BE2C (cell line): ENCODE results near the gene MKNK2.

Source experiments
- DNase-seq: peaks from one replicate; pipeline ENCODE4 v3.0.0-alpha.2; 2020
- H3K27me3 ChIP-seq: fragments of 250-450 bp; sonication (Bioruptor Pico); 2 replicates; pipeline ENCODE4 v1.5.1; 2020; ENCODE audit warnings: mild to moderate bottlenecking
- H3K36me3 ChIP-seq: fragments of 250-450 bp; sonication (Bioruptor Pico); 2 replicates; pipeline ENCODE4 v1.5.1; 2020; ENCODE audit warnings: mild to moderate bottlenecking
- H3K4me1 ChIP-seq: fragments of 250-450 bp; sonication (Bioruptor Pico); 2 replicates; pipeline ENCODE4 v1.5.1; 2020
- H3K4me3 ChIP-seq: 2 replicates; pipeline ENCODE4 v1.5.1; 2011; ENCODE audit warnings: low read depth, low read length
- H3K9me3 ChIP-seq: fragments of 250-450 bp; sonication (Bioruptor Pico); 2 replicates; pipeline ENCODE4 v1.5.1; 2020
- TF ChIP-seq, protein P1 (sequence below): IDR thresholded peaks from 2 replicates; pipeline ENCODE4 v1.5.1; 2012; ENCODE audit warnings: mild to moderate bottlenecking, low read depth, low read length

Gene MKNK2

DNA sequence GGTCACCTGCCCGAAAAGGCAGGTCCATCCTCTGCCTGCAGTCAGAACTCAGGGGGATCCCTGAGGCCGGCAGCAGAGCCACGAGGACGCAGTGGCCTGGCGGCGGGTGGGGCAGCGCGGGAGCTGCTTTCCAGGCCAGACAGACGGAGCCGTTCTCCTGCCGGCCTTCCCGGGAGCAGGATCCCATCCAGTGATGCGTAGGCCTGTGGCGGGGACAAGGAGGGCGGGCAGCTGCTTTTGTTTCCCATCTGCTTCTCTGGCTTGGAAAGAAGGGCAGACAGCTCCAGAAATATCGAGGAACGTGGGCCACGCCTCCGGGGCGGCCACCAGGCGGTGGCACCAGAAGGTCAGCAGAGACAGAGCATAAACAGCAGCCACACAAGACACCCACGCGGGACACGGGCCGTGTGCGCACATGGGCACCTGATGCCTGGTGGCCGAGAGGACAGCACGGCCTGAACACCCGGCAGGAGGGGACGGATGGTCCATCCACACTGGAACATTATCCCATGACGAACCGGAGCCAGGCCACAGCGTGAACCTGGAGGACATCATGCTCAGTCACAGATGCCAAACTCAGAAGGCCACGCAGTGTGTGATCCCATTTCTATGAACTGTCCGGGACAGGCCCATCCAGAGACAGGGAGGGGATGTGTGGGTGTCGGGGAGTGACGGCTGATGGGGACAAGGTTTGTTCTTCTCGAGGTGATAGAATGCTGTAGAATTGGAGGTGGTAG, 13.9 kb upstream of the MKNK2 start:
- Histone ChIP-seq H3K27me3 (no peaks in the 10 kb centered on the region), H3K9me3 (no peaks in the 10 kb centered on the region), H3K4me3 (no peak overlapping the region), H3K4me1 (peaks cover 15% of the 10 kb centered on the region), H3K36me3 (no peaks in the 10 kb centered on the region)
- peak; percentile 70 for DNase-seq
- TF ChIP-seq, protein P1, sequence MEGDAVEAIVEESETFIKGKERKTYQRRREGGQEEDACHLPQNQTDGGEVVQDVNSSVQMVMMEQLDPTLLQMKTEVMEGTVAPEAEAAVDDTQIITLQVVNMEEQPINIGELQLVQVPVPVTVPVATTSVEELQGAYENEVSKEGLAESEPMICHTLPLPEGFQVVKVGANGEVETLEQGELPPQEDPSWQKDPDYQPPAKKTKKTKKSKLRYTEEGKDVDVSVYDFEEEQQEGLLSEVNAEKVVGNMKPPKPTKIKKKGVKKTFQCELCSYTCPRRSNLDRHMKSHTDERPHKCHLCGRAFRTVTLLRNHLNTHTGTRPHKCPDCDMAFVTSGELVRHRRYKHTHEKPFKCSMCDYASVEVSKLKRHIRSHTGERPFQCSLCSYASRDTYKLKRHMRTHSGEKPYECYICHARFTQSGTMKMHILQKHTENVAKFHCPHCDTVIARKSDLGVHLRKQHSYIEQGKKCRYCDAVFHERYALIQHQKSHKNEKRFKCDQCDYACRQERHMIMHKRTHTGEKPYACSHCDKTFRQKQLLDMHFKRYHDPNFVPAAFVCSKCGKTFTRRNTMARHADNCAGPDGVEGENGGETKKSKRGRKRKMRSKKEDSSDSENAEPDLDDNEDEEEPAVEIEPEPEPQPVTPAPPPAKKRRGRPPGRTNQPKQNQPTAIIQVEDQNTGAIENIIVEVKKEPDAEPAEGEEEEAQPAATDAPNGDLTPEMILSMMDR: peak; percentile 19; the same call in 1 of the 2 replicates

DNA sequence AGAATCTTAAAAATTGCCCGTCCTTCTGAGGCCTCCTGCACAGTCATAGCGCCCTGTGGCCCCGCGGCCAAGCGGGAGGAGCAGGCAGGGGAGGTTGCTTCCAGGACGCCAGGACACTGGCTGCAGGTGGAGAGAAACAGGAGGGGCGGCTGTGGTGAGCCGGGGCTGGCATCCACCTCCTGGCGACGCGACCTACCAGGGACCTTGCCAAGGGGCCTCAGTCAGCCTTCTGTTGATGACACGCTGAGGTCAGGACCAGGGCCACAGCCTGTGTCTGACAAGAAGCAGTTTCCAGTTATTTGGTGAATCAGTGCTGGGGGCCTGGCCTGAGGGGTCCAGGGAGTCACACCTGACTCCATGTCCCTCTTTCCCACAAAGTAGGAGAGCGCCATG, 13.3 kb upstream of the MKNK2 start:
- TF ChIP-seq, protein P1: no peak
- Histone ChIP-seq H3K4me1 (peaks cover 20% of the 10 kb centered on the region), H3K27me3 (no peaks in the 10 kb centered on the region), H3K9me3 (no peaks in the 10 kb centered on the region), H3K36me3 (no peaks in the 10 kb centered on the region), H3K4me3 (no peak overlapping the region)
- DNase-seq: no peak

DNA sequence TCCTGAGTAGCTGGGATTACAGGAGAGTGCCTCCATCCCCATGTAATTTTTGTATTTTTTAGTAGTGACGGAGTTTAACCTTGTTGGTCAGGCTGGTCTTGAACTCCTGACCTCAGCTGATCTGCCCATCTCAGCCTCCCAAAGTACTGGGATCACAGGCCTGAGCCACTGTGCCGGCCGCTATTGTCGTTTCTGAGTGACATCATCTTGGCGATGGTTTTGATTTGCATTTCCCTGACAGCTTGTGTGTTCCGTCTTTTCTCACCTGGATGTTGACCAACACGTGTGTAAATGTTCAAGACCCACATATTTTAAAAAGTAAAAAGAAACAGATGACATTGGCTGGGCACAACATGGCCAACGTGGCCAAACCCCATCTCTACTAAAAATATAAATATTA, 12.8 kb upstream of the MKNK2 start:
- no peak for DNase-seq
- Histone ChIP-seq H3K4me3 (no peak overlapping the region), H3K27me3 (no peaks in the 10 kb centered on the region), H3K9me3 (no peaks in the 10 kb centered on the region), H3K36me3 (no peaks in the 10 kb centered on the region), H3K4me1 (peaks cover 22% of the 10 kb centered on the region)
- TF ChIP-seq, protein P1: no peak

DNA sequence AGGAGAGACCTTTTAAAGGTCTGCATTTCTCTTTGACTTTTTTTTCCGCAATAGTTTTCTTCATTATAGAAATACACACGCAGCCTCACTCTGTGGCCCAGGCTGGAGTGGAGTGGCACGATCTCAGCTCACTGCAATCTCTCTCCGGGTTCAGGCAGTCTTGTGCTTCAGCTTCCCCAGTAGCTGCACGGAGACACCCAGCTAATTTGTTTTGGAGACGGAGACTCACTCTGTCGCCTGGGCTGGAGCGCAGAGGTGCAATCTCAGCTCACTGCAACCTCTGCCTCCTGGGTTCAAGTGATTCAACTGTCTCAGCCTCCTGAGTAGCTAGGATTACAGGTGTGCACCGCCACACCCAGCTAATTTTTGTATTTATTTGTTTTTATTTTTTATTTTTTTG, 11.7 kb upstream of the MKNK2 start:
- Histone ChIP-seq H3K4me1 (peaks cover 22% of the 10 kb centered on the region), H3K9me3 (no peaks in the 10 kb centered on the region), H3K27me3 (no peaks in the 10 kb centered on the region), H3K36me3 (no peaks in the 10 kb centered on the region), H3K4me3 (no peak overlapping the region)
- TF ChIP-seq, protein P1: no peak
- no peak for DNase-seq

DNA sequence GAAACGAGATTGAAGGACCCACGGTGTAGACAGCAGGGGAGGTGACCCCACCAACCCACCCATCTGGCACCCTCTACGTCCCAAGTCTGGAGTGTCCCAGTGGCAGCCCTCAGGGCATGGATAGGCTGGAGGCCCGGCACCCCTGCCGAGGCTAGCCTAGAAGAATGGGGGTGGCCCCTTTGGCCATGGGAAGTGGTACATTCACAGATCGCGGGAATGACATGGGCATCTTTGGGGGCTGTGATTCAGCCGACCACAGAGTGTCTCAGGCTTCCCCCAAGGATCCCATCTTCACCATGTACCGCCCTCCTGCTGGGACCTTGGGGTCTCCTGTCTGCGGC, 11.3 kb upstream of the MKNK2 start:
- TF ChIP-seq, protein P1: no peak
- peaks cover 22% of the 10 kb centered on the region for H3K4me1 ChIP-seq
- no peaks in the 10 kb centered on the region for H3K36me3 ChIP-seq
- no peaks in the 10 kb centered on the region for H3K27me3 ChIP-seq
- peak overlapping the region; percentile 70 for H3K4me3 ChIP-seq
- no peaks in the 10 kb centered on the region for H3K9me3 ChIP-seq
- DNase-seq: no peak

DNA sequence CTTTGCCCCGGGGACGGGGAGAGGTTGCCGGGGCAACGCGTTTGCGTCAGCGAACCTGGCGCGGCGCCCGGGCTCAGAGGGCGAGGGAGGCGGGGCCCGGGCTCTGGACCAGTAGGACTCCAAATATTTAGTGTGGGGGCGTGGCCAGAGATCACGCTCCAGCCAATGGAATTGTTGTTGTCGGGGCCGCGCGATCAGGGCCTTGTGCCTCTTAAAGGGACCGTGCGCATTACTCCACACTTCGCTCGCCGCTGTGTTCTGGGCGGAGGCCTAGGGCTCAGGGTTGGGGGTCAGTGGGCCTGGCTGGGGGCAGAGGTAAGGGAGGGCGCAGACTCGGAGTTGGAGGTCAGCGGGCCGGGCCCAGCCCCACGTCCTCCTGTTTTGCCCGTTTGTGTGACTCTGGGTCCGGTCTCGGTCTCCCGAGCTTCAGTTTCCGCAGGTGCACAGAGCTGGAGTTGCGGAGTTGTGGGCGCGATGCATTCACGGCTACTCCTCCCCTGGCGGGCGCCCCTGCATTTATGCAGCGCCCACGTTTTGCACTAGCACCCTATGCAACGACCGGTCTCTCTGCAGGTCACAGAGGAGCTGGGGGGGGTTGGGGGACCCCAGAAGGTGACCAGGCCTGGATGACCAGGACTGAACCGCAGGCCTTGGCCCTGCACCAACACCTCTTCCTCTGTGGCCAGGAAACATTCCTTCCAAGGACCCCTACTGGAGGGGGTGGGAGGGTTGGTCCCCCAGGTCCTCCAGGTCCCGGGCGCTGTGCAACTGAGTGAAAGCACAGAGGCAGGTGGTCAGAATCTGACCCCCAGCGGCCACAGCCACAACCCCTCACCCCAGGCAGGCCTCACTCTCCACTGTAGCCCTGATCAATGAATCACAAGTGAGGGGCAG, 10.7 kb upstream of the MKNK2 start:
- TF ChIP-seq, protein P1: no peak
- peak; percentile 100 for DNase-seq
- H3K36me3 ChIP-seq: no peaks in the 10 kb centered on the region
- H3K27me3 ChIP-seq: no peaks in the 10 kb centered on the region
- peaks cover 22% of the 10 kb centered on the region for H3K4me1 ChIP-seq
- peak overlapping the region; percentile 70 for H3K4me3 ChIP-seq
- H3K9me3 ChIP-seq: no peaks in the 10 kb centered on the region
